Frontal cortex (tissue), 4 donors: Measurements from ENCODE around the gene TNIP3. TPM values are rescaled to one million over a fixed set of nuclear protein-coding genes. Genes with fewer than 3 reads are reported as not detected.

Source experiments
- DNase-seq, 2 donors: peaks; one replicate each; pipeline ENCODE4 v3.0.0; 2012; ENCODE audit warnings: low spot score in 2 of 2
- FAIRE-seq: peaks from 2 replicates; lab custom pipeline; 2012; peaks lifted over from hg19 to GRCh38; lab: Jason Lieb, UNC
- small RNA-seq: library from RNA; depleted of rRNA; stranded (forward); fragments of <200 nt; gene quantifications from one replicate; pipeline ENCODE3, GENCODE V24; 2014
- total RNA-seq: library from RNA; depleted of rRNA; stranded (reverse); fragments of >200 nt; gene quantifications from one replicate; pipeline ENCODE4 v1.2.3, GENCODE V29; 2014
- donor health status: control.
- donor health status: control.
- donor health status: control.

TNIP3 gene
- total RNA-seq, 1 donor from 2014 or later: under 0.01 TPM

DNA sequence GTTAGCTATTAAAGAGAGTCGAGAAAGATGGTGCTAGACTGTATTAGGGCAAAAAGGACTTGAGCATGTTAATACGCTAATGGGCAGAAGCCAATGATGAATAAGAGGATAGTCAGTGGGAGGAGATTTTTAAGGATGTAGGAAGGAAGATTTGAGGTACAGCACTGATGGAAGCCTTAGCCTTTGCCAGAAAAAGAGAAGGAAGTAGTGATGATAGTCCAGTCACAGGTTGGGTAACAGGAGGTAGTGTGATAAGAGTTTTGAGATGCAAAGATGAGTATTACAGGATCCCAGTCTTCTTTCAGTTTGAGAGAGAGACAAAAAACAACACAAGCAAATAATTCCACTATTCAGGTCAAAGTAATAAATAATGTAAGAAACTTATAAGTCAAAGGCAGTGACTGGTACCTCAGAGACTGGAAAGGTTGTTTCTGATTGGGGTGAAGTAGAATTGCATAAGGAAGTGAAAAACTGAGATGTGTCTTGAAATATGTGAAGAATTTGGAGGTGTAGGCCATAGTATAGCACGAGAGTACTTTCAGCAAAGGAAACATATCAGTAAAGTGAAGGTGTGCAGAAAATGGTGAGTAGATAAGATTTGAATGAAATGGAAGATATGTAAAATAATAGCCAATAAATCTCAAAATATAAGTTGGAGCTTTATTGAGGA, 69.7 kb downstream of the TNIP3 start:
- DNase-seq: no peak
- FAIRE-seq: no peak

DNA sequence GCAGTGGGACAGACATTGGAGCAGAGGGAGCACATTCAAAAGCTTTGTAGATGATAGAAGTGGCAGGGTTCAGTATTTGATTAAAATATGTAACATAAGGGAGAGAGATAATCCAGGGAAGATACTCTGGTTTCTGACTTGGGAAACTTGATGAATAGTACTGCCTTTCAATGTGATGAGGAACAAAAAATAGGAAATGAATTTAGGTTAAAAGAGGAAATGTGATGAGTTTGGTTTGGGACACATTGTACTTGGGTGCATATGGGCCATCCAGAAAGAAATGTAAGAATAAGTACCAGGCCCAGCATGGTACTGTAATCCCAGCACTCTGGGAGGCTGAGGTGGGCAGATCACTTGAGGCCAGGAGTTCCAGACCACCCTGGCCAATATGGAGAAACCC, 70.9 kb downstream of the TNIP3 start:
- DNase-seq (no peak), FAIRE-seq (no peak)

DNA sequence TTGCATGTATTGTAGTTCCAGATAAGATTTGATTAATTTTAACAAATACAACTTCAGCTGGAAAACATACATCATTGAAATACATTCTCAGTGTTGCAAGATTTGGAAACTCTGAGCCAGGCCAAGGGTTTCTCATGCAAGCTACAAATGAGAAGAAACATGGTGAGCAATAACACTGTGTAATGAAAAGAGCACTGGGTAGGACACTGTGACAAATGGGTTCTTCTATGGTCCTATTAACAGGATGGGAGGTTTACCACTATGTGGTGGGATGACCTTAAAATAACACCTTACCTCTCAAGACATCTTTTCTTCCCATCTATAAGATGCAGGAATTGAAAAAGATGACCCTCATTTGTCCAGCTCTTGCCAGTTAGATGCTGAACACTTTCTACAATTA, 72.2 kb downstream of the TNIP3 start:
- FAIRE-seq: no peak

DNA sequence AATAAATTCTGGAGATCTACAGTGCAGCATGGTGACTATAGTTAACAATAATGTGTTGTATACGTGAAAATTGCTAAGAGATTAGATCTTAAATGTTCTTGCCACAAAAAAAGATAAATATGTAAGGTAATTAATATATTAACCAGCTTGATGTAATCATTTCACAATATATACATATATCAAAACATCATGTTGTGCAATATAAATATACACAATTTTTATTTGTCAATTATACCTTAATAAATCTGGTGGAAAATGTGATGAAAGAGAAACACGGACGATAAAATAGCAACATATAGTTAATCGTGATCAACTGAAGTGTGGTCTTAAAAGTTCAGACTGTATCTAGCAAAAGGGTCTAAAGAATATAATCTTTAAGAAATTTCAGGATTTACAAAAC, 75.3 kb downstream of the TNIP3 start:
- FAIRE-seq (no peak), DNase-seq (no peak)

More for the DNA sequence above, 72.2 kb downstream of the TNIP3 start:
- DNase-seq: no peak

Small RNA genes within 50 kb of the gene (small RNA-seq; reads per million reads assigned to genes)
- gene RNU6-948P: not detected

Other genes with a start within 250 kb of the TNIP3 start
- 14.7 TPM for gene PRDM5, start 241.6 kb downstream of the TNIP3 start, total RNA-seq
- gene NDNF, start 91.8 kb downstream of the TNIP3 start, total RNA-seq: 4.1 TPM
- gene QRFPR, start 216.7 kb upstream of the TNIP3 start, total RNA-seq: 1.6 TPM